Keratinocyte (primary cell): ENCODE data around the gene CIRBP. TPM values are rescaled to one million over a fixed set of nuclear protein-coding genes. Genes with fewer than 3 reads are reported as not detected.

Experiments used
- DNase-seq: peaks from one replicate; pipeline ENCODE4 v3.0.0-alpha.2; 2011; ENCODE audit warnings: low read depth, missing footprints, low spot score
- FAIRE-seq: peaks from 2 replicates; lab custom pipeline; 2011; peaks lifted over from hg19 to GRCh38; lab: Jason Lieb, UNC
- H2AFZ ChIP-seq: 2 replicates; pipeline ENCODE4 v1.6.0; 2012; ENCODE audit warnings: low read length, control low read depth, inconsistent platforms; ENCODE audit not compliant: control insufficient read depth
- H3K27ac ChIP-seq: 2 replicates; pipeline ENCODE4 v1.5.1; 2011; ENCODE audit warnings: low read length; ENCODE audit not compliant: control insufficient read depth, insufficient read depth
- H3K27me3 ChIP-seq: 3 replicates; pipeline ENCODE4 v1.6.0; 2011; ENCODE audit warnings: low read length; ENCODE audit not compliant: control insufficient read depth, insufficient read depth; ENCODE audit errors: extremely low read depth
- H3K36me3 ChIP-seq, 2 experiments: 2 replicates in 1 of 2; 3 replicates in 1 of 2; pipeline ENCODE4 v1.5.1; 2011; ENCODE audit warnings: low read length in 2 of 2, mild to moderate bottlenecking in 1 of 2; ENCODE audit not compliant: control insufficient read depth in 2 of 2, insufficient read depth in 2 of 2; ENCODE audit errors: extremely low read depth in 1 of 2
- H3K4me1 ChIP-seq: 3 replicates; pipeline ENCODE4 v1.5.1; 2011; ENCODE audit warnings: low read length; ENCODE audit not compliant: control insufficient read depth, insufficient read depth; ENCODE audit errors: extremely low read depth
- H3K4me2 ChIP-seq: 3 replicates; pipeline ENCODE4 v1.6.0; 2011; ENCODE audit warnings: low read depth, low read length; ENCODE audit not compliant: control insufficient read depth, insufficient read depth; ENCODE audit errors: extremely low read depth
- H3K4me3 ChIP-seq, 3 experiments: fragments of 200-600 bp in 1 of 3; sonication (generic) in 1 of 3; 2 replicates in 2 of 3; 3 replicates in 1 of 3; pipeline ENCODE4 v1.5.1; 2011 to 2016; ENCODE audit warnings: low read length in 3 of 3, mild to moderate bottlenecking in 3 of 3, control low read depth in 2 of 3, inconsistent platforms in 1 of 3, low read depth in 1 of 3, mixed read lengths in 1 of 3, mixed run types in 1 of 3, moderate library complexity in 1 of 3; ENCODE audit not compliant: control insufficient read depth in 2 of 3, insufficient read depth in 2 of 3; ENCODE audit errors: extremely low read depth in 1 of 3
- H3K79me2 ChIP-seq: 2 replicates; pipeline ENCODE4 v1.6.0; 2012; ENCODE audit warnings: low read length; ENCODE audit not compliant: control insufficient read depth, insufficient read depth
- H3K9ac ChIP-seq: 3 replicates; pipeline ENCODE4 v1.6.0; 2011; ENCODE audit warnings: low read length; ENCODE audit not compliant: control insufficient read depth, insufficient read depth; ENCODE audit errors: extremely low read depth
- H3K9me1 ChIP-seq: 3 replicates; pipeline ENCODE4 v1.6.0; 2011; ENCODE audit warnings: low read length; ENCODE audit not compliant: control insufficient read depth, insufficient read depth; ENCODE audit errors: extremely low read depth
- H3K9me3 ChIP-seq: 2 replicates; pipeline ENCODE4 v1.5.1; 2012; ENCODE audit warnings: low read depth, low read length; ENCODE audit not compliant: control insufficient read depth
- H4K20me1 ChIP-seq: 3 replicates; pipeline ENCODE4 v1.6.0; 2011; ENCODE audit warnings: low read length; ENCODE audit not compliant: control insufficient read depth, insufficient read depth; ENCODE audit errors: extremely low read depth
- EZH2 ChIP-seq: IDR thresholded peaks from one replicate; pipeline ENCODE4 v1.6.1; 2012; ENCODE audit warnings: inconsistent platforms, mild to moderate bottlenecking, low read length, moderate library complexity
- dilution Hi-C: fragments of 300-500 bp; cut with MboI; formaldehyde crosslinking; loops from one replicate; pipeline ENCODE4 v1.7.0; 2020; ENCODE audit warnings: low sequenced_read_pairs; ENCODE audit not compliant: extremely low pct_ligation_motif_present
- polyA plus RNA-seq, 5 experiments: library from polyadenylated mRNA; depleted of rRNA in 3 of 5; stranded (reverse) in 3 of 5; stranded (forward) in 1 of 5; unstranded in 1 of 5; fragments of >200 nt; gene quantifications; 1 replicate in 1 of 5; 2 replicates in 3 of 5; 3 replicates in 1 of 5; pipeline versions ENCODE4 v1.2.1 to v1.2.3, GENCODE V29; 2011 to 2012; ENCODE audit warnings: missing spikeins in 2 of 5, low read depth in 1 of 5, low replicate concordance in 1 of 5
- TF ChIP-seq, protein P1 (sequence below), 3 experiments: IDR thresholded peaks in 1 of 3; conservative IDR thresholded peaks in 1 of 3; optimal IDR thresholded peaks in 1 of 3; 2 replicates in 2 of 3; 3 replicates in 1 of 3; pipeline versions ENCODE3 to v1.5.1; 2011; ENCODE audit warnings: low read length in 3 of 3, mild to moderate bottlenecking in 3 of 3, moderate library complexity in 2 of 3, control low read depth in 1 of 3, inconsistent platforms in 1 of 3; ENCODE audit not compliant: insufficient read depth in 2 of 3; ENCODE audit errors: extremely low read depth in 1 of 3

The CIRBP gene
- polyA plus RNA-seq, 1 donor (not counting 4 experiments of a cell fraction or from before 2014, with no cell fraction given), result 113 TPM

GRCh38 chr19:1274081-1274851 lies 5.1 kb downstream of the CIRBP start:
- Histone ChIP-seq H3K9me1 (no peaks in the 10 kb centered on the region), H3K4me3 (peak overlapping the region; percentile 65 to 69 (median 67)), H3K4me1 (peaks cover 48% of the 10 kb centered on the region), H3K36me3 (peaks cover 31 to 46% of the 10 kb centered on the region in 2 experiments), H4K20me1 (no peaks in the 10 kb centered on the region), H2AFZ (no peak overlapping the region), H3K9ac (peak overlapping the region; percentile 90), H3K9me3 (no peaks in the 10 kb centered on the region), H3K79me2 (peaks cover 55% of the 10 kb centered on the region), H3K4me2 (peak overlapping the region; percentile 87), H3K27me3 (no peaks in the 10 kb centered on the region), H3K27ac (peak overlapping the region; percentile 90)
- dilution Hi-C loops, result no loop called here
- FAIRE-seq (no peak), DNase-seq (no peak)
- TF ChIP-seq, protein P1, sequence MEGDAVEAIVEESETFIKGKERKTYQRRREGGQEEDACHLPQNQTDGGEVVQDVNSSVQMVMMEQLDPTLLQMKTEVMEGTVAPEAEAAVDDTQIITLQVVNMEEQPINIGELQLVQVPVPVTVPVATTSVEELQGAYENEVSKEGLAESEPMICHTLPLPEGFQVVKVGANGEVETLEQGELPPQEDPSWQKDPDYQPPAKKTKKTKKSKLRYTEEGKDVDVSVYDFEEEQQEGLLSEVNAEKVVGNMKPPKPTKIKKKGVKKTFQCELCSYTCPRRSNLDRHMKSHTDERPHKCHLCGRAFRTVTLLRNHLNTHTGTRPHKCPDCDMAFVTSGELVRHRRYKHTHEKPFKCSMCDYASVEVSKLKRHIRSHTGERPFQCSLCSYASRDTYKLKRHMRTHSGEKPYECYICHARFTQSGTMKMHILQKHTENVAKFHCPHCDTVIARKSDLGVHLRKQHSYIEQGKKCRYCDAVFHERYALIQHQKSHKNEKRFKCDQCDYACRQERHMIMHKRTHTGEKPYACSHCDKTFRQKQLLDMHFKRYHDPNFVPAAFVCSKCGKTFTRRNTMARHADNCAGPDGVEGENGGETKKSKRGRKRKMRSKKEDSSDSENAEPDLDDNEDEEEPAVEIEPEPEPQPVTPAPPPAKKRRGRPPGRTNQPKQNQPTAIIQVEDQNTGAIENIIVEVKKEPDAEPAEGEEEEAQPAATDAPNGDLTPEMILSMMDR (optimal IDR thresholded peaks at IDR 0.05 in 1 of 3, IDR thresholded peaks at IDR 0.05 in 1 of 3, conservative IDR thresholded peaks at IDR 0.05 in 1 of 3; ENCODE audit: extremely low read depth in 1 of 3, insufficient read depth in 2 of 3, low read length in 3 of 3), result no peak
- no peak for TF ChIP-seq EZH2

- no peaks in the 10 kb centered on the region for H3K9me1 ChIP-seq
- H3K9me3 ChIP-seq, result no peaks in the 10 kb centered on the region
- dilution Hi-C loops, result no loop called here
- H3K79me2 ChIP-seq, result peaks cover 55% of the 10 kb centered on the region
- no peaks in the 10 kb centered on the region for H3K27me3 ChIP-seq
- peak overlapping the region; percentile 87 for H3K4me2 ChIP-seq
- no peak for DNase-seq
- peaks cover 46% of the 10 kb centered on the region for H3K4me1 ChIP-seq
- H3K9ac ChIP-seq, result peak overlapping the region; percentile 90
- peak overlapping the region; percentile 65 to 69 (median 67) for H3K4me3 ChIP-seq
- peaks cover 6% of the 10 kb centered on the region for H4K20me1 ChIP-seq
- no peak for TF ChIP-seq EZH2
- TF ChIP-seq, protein P1 (optimal IDR thresholded peaks at IDR 0.05 in 1 of 3, IDR thresholded peaks at IDR 0.05 in 1 of 3, conservative IDR thresholded peaks at IDR 0.05 in 1 of 3; ENCODE audit: extremely low read depth in 1 of 3, insufficient read depth in 2 of 3, low read length in 3 of 3), result no peak
- H3K27ac ChIP-seq, result peak overlapping the region; percentile 90
- no peak for FAIRE-seq
- H3K36me3 ChIP-seq, result peaks cover 34 to 51% of the 10 kb centered on the region in 2 experiments
- H2AFZ ChIP-seq, result no peak overlapping the region
These were observed 5.7 kb downstream of the CIRBP start for GRCh38 chr19:1274852-1275259.
